HG02884 (cell line): Measurements from ENCODE around the gene ENO3.

Experiments
- ATAC-seq: cut with Tn5 transposase; IDR thresholded peaks from one replicate; pipeline ENCODE4 v1.9.1; 2021; ENCODE audit warnings: mild to moderate bottlenecking, moderate library complexity; ENCODE audit not compliant: unreplicated experiment

Gene ENO3

GRCh38 chr17:4936436-4936835 is 14.5 kb upstream of the ENO3 start:
- no peak for ATAC-seq

GRCh38 chr17:4937553-4937952 is 13.4 kb upstream of the ENO3 start:
- ATAC-seq: no peak

GRCh38 chr17:4938069-4938491 is 12.8 kb upstream of the ENO3 start:
- ATAC-seq: no peak

GRCh38 chr17:4938688-4939545 is 12.0 kb upstream of the ENO3 start:
- no peak for ATAC-seq

- ATAC-seq: peak; percentile 13
Observed at GRCh38 chr17:4939546-4939795, 11.4 kb upstream of the ENO3 start.

GRCh38 chr17:4939796-4940554 is 10.9 kb upstream of the ENO3 start, which contains the start of the genes RNF167 and SLC25A11:
TSS of gene RNF167 (plus strand) at chr17:4940268. CDS start at chr17:4940910, 642 bp downstream.
TSS of gene SLC25A11 (minus strand) at chr17:4940046. CDS start at chr17:4939910, 136 bp downstream.
- peak; percentile 76 for ATAC-seq

GRCh38 chr17:4940555-4941318 is 10.2 kb upstream of the ENO3 start:
- no peak for ATAC-seq

- ATAC-seq: no peak
Observed at GRCh38 chr17:4941319-4941610, 9.7 kb upstream of the ENO3 start.

GRCh38 chr17:4942760-4943508 is 8.0 kb upstream of the ENO3 start:
- no peak for ATAC-seq

- no peak for ATAC-seq
Observed at GRCh38 chr17:4944163-4944553, 6.8 kb upstream of the ENO3 start.

- ATAC-seq: no peak
Observed at GRCh38 chr17:4944554-4945175, 6.3 kb upstream of the ENO3 start.

- no peak for ATAC-seq
Observed at GRCh38 chr17:4945176-4945943, 5.6 kb upstream of the ENO3 start.

GRCh38 chr17:4945944-4946280 is 5.0 kb upstream of the ENO3 start:
- ATAC-seq: no peak

- ATAC-seq: no peak
Observed at GRCh38 chr17:4946312-4946976, 4.5 kb upstream of the ENO3 start.

- no peak for ATAC-seq
Observed at GRCh38 chr17:4947010-4947410, 3.9 kb upstream of the ENO3 start.

GRCh38 chr17:4947411-4948165 is 3.3 kb upstream of the ENO3 start:
- ATAC-seq: no peak

- ATAC-seq: no peak
Observed at GRCh38 chr17:4948166-4948930, 2.6 kb upstream of the ENO3 start, which contains the start of gene PFN1. TSS of gene PFN1 (minus strand) at chr17:4948530. CDS start at chr17:4948394, 136 bp downstream.

- no peak for ATAC-seq
Observed at GRCh38 chr17:4948931-4949320, 2.0 kb upstream of the ENO3 start.
